Body of pancreas (tissue), 4 donors: ENCODE measurements around the gene C5orf46. TPM values are rescaled to one million over a fixed set of nuclear protein-coding genes. Genes with fewer than 3 reads are reported as not detected.
"Not testable (repeated sequence)": the region's sequence is repeated elsewhere in the genome, so short reads cannot be mapped to it uniquely, and the experiment has no call there.

ENCODE experiments used
- ATAC-seq: fragments of 150-250 bp; one replicate; pipeline ENCODE4 v1.9.1; 2016
- DNase-seq, 4 donors: peaks; one replicate each; pipeline ENCODE4 v3.0.0-alpha.2; 2019
- H3K27ac ChIP-seq, 4 donors: fragments of 200-600 bp; sonication (generic); 1 replicate in 3 of 4; 2 replicates in 1 of 4; pipeline versions ENCODE4 v1.5.1 to v1.6.1; 2016 to 2019; ENCODE audit warnings: mild to moderate bottlenecking in 1 of 4, mixed read lengths in 1 of 4, moderate library complexity in 1 of 4
- H3K27me3 ChIP-seq, 2 donors: fragments of 200-600 bp; sonication (generic); one replicate each; pipeline ENCODE4 v1.6.0; 2016; ENCODE audit warnings: mild to moderate bottlenecking in 1 of 2
- H3K36me3 ChIP-seq, 2 donors: fragments of 200-600 bp; sonication (generic); replicated peaks in 1 of 2; 2 replicates each; pipeline ENCODE4 v1.5.1; 2016; ENCODE audit warnings: low read depth in 2 of 2; ENCODE audit not compliant: insufficient read depth in 1 of 2
- H3K4me1 ChIP-seq: fragments of 200-600 bp; sonication (generic); one replicate; pipeline ENCODE4 v1.6.0; 2016
- H3K4me3 ChIP-seq, 2 donors: fragments of 200-600 bp; sonication (generic); 1 replicate in 1 of 2; 2 replicates in 1 of 2; pipeline ENCODE4 v1.5.1; 2016 to 2019
- H3K9me3 ChIP-seq, 3 donors: fragments of 200-600 bp; sonication (generic); 1 replicate in 2 of 3; 2 replicates in 1 of 3; pipeline ENCODE4 v1.5.1; 2016
- POLR2A ChIP-seq, 3 donors: fragments of 450-650 bp; IDR thresholded peaks; one replicate each; pipeline ENCODE4 v1.6.1; 2016; ENCODE audit warnings: antibody characterized with exemption in 3 of 3, mild to moderate bottlenecking in 2 of 3
- WGBS, 2 donors: methylation state at CpG; one replicate each; pipeline ENCODE4 v1.1.5; 2017; 5-methylcytosine and 5-hydroxymethylcytosine counted together
- intact Hi-C: fragments of 100-400 bp; cut with DNase I; formaldehyde crosslinking; loops from one replicate; pipeline ENCODE4 v1.15.1; 2023
- total RNA-seq, 2 donors: library from RNA; depleted of rRNA; stranded (reverse); fragments of >200 nt; gene quantifications; one replicate each; pipeline ENCODE4 v1.1.0, GENCODE V29; 2016
- TF ChIP-seq, protein P1 (sequence below), 7 experiments: fragments of 450-650 bp in 4 of 7; fragments of 200-600 bp in 3 of 7; sonication (generic) in 3 of 7; IDR thresholded peaks; one replicate each; pipeline ENCODE4 v1.5.1; 2016 to 2019; ENCODE audit warnings: antibody characterized with exemption in 7 of 7

Gene C5orf46
- total RNA-seq, 2 donors from 2014 or later, result not detected

DNA sequence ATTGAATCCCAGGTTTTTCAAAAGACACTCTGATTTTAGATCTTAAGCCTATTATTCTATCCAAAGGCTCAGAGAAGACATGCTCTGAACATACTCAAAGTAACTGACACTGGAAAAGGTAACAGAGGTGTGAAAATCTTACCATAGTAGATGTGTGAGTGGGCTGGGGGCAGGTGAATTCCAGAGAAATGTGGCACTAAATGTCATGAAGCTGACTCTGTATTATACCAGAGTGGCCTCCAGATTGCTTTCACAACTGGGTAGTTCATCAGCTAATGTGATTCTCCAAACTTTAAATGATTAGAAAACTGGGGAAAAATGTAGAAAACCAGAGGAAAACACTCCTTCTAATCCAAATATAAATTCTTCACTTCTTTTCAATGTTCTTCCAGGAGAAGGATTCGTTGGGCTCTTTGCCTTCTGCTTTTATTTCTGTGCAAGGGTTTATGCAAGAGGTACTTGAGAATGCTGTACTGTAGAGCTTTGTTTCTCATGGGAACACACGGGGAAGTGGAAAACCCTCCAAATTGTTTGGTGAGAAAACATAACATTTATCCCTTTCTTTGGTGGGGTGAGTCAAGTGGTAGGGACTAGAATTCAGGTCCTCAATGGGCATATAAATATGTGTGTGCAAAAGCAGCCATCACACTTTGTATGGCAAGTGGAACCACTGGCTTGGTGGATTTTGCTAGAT is 28.1 kb downstream of the C5orf46 start, which contains the start of gene SCGB3A2:
TSS of gene SCGB3A2 (plus strand) at position 646 of the 694 bp plus-strand sequence. CDS start 93 bp downstream, outside the sequence.
- H3K9me3 ChIP-seq, result no peaks in the 10 kb centered on the region
- H3K4me1 ChIP-seq, result no peaks in the 10 kb centered on the region
- DNase-seq (no peak), ATAC-seq (no peak)
- H3K36me3 ChIP-seq, result no peaks in the 10 kb centered on the region
- H3K4me3 ChIP-seq, result no peak within 1 kb of the TSS
- no peak for TF ChIP-seq POLR2A (IDR thresholded peaks at IDR 0.05)
- TF ChIP-seq, protein P1, sequence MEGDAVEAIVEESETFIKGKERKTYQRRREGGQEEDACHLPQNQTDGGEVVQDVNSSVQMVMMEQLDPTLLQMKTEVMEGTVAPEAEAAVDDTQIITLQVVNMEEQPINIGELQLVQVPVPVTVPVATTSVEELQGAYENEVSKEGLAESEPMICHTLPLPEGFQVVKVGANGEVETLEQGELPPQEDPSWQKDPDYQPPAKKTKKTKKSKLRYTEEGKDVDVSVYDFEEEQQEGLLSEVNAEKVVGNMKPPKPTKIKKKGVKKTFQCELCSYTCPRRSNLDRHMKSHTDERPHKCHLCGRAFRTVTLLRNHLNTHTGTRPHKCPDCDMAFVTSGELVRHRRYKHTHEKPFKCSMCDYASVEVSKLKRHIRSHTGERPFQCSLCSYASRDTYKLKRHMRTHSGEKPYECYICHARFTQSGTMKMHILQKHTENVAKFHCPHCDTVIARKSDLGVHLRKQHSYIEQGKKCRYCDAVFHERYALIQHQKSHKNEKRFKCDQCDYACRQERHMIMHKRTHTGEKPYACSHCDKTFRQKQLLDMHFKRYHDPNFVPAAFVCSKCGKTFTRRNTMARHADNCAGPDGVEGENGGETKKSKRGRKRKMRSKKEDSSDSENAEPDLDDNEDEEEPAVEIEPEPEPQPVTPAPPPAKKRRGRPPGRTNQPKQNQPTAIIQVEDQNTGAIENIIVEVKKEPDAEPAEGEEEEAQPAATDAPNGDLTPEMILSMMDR (IDR thresholded peaks at IDR 0.05), result no peak
- H3K27me3 ChIP-seq, result no peaks in the 10 kb centered on the region
- H3K27ac ChIP-seq, result no peak within 1 kb of the TSS
- 66 to 70% methylated on average over 2 of the region's 2 CpGs for WGBS, 2 donors
- intact Hi-C loops, result no loop called here

- no peaks in the 10 kb centered on the region for H3K27me3 ChIP-seq
- TF ChIP-seq POLR2A (IDR thresholded peaks at IDR 0.05), result no peak
- TF ChIP-seq, protein P1 (IDR thresholded peaks at IDR 0.05), result no peak
- no peak overlapping the region for H3K27ac ChIP-seq
- no peak for ATAC-seq
- WGBS, 2 donors, result 37 to 56% methylated on average over 2 of the region's 2 CpGs
- no peak for DNase-seq
- H3K4me1 ChIP-seq, result no peaks in the 10 kb centered on the region
- no peak overlapping the region for H3K4me3 ChIP-seq
- intact Hi-C loops, result no loop called here
- no peaks in the 10 kb centered on the region for H3K36me3 ChIP-seq
- H3K9me3 ChIP-seq, result no peaks in the 10 kb centered on the region
Observed at GRCh38 chr5:147876626-147877025, 29.7 kb downstream of the C5orf46 start.

- no peaks in the 10 kb centered on the region for H3K4me1 ChIP-seq
- no peaks in the 10 kb centered on the region for H3K9me3 ChIP-seq
- ATAC-seq, result no peak
- TF ChIP-seq POLR2A (IDR thresholded peaks at IDR 0.05), result no peak
- TF ChIP-seq, protein P1 (IDR thresholded peaks at IDR 0.05), result no peak
- H3K4me3 ChIP-seq, result no peak overlapping the region
- H3K27me3 ChIP-seq, result no peaks in the 10 kb centered on the region
- H3K36me3 ChIP-seq, result no peaks in the 10 kb centered on the region
- no peak for DNase-seq
- H3K27ac ChIP-seq, result no peak overlapping the region
- intact Hi-C loops, result no loop called here
Observed at GRCh38 chr5:147876141-147876540, 30.2 kb downstream of the C5orf46 start.

DNA sequence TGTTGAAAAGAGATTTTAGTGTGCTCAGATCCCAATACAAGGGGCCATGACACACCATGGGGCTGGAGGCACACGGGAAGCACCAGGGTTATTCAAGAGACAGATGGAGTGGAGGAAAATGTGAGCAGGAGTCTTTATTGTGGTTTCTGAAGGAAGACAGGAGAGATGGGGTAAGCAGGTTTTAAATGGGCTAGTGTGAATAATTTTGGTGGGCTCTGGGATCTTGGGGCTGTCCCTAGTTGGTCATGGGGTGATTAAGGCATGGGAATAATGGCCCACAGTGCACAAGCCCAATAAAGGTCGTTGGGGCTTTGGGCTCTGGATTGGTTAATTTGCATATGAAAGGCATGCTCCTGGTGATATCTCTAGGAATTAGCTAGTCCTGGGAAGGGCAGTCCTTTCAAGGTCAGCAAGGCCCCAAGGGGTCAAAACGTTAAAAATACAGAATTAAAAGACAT is 31.4 kb downstream of the C5orf46 start:
- intact Hi-C loops, result no loop called here
- Histone ChIP-seq H3K4me3 (no peak overlapping the region), H3K4me1 (no peaks in the 10 kb centered on the region), H3K27me3 (no peaks in the 10 kb centered on the region), H3K36me3 (no peaks in the 10 kb centered on the region), H3K9me3 (no peaks in the 10 kb centered on the region), H3K27ac (no peak overlapping the region)
- no peak for TF ChIP-seq POLR2A (IDR thresholded peaks at IDR 0.05)
- no peak for DNase-seq
- no peak for ATAC-seq
- 35 to 36% methylated on average over 3 of the region's 3 CpGs for WGBS, 2 donors

GRCh38 chr5:147874118-147874875 is 32.0 kb downstream of the C5orf46 start:
- ATAC-seq, H3K27ac ChIP-seq, intact Hi-C loops, H3K4me3 ChIP-seq, H3K27me3 ChIP-seq, DNase-seq, H3K4me1 ChIP-seq, H3K9me3 ChIP-seq, H3K36me3 ChIP-seq: not testable (repeated sequence)
- WGBS, 2 donors, result 89 to 95% methylated on average over 7 to 8 of the region's 8 CpGs

GRCh38 chr5:147872744-147873435 is 33.4 kb downstream of the C5orf46 start:
- H3K36me3 ChIP-seq, DNase-seq, H3K4me3 ChIP-seq, intact Hi-C loops, H3K27me3 ChIP-seq, ATAC-seq, H3K27ac ChIP-seq, H3K4me1 ChIP-seq, H3K9me3 ChIP-seq: not testable (repeated sequence)
- WGBS, 2 donors, result 88 to 91% methylated on average over 16 of the region's 16 CpGs

DNA sequence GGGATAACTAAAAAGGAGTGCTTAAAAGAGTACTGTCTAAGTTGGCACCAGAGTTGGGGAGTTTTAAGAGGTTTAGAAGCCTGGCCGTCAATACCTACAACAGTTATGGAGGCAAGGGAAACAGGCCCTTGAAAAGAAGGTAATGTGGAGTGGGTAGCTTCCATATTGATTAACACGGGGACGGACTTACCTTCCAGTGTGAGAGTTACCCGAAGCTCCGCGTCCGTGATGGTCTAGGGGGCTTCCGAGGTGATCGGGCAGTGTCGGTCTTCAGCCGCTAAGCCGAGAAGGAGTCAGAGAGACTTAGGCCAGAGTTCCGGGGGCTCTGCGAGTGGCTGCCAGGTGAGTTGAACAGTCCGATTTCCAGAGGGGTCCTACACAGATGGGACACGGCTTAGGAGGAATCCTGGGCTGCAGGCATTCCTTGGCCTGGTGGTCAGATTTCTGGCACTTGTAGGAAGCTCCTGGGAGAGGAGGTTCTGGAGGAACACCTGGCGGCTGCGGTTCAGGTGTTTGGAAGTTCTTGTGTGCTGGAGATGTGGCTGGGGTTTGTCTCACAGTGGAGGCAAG is 34.3 kb downstream of the C5orf46 start:
- H3K27me3 ChIP-seq, H3K36me3 ChIP-seq, ATAC-seq, H3K4me1 ChIP-seq, intact Hi-C loops, H3K9me3 ChIP-seq, DNase-seq, H3K27ac ChIP-seq, H3K4me3 ChIP-seq: not testable (repeated sequence)
- WGBS, 2 donors, result 93 to 94% methylated on average over 16 to 18 of the region's 18 CpGs

- ATAC-seq, H3K36me3 ChIP-seq, H3K9me3 ChIP-seq, H3K4me1 ChIP-seq, H3K4me3 ChIP-seq, intact Hi-C loops, DNase-seq, H3K27me3 ChIP-seq, H3K27ac ChIP-seq: not testable (repeated sequence)
- WGBS, 2 donors, result 72 to 80% methylated on average over 6 of the region's 6 CpGs
Observed at GRCh38 chr5:147869892-147870291, 36.4 kb downstream of the C5orf46 start.
